Measurements from ENCODE around the gene PLPPR2.

DNA sequence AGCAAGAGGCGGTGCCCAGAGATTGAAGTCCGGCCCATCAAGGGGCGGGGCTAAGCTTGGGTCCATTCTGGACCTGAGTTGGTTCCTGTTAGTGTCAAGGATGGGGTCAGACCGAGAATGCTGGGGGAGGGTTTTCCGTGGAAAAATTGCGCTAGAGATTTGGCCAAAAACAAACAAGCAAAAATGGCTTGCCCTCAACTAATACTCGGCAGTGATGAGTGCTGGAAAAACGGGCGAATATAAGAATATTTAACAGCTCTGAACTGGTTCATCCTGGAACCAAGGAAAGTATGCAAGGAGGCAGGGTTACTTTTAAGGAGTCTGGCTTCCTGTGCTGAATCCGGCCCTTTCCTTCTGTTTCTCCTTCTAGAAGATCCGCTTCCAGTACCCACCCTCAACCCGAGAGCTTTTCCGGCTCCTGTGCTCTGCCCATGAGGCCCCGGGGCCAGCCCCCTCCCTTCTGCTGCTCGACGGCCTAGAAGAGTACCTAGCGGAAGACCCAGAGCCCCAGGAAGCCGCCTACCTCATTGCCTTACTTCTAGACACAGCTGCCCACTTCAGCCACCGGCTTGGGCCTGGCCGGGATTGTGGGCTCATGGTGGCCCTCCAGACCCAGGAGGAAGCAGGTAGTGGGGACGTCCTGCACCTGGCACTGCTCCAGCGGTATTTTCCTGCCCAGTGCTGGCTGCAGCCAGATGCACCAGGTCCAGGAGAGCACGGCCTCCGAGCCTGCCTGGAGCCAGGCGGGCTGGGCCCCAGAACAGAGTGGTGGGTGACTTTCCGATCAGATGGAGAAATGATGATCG, 20.1 kb downstream of the PLPPR2 start:
- TF ChIP-seq ZNF302 (CRISPR knock-in tag; IDR thresholded peaks at IDR 0.05) (no peak), ZFP36 (IDR thresholded peaks at IDR 0.05; ENCODE audit: borderline replicate concordance, partially characterized antibody) (no peak), EP300 (IDR thresholded peaks at IDR 0.05) (no peak), KDM5A (IDR thresholded peaks at IDR 0.05) (no peak)
